ENCODE results near the gene FNIP2. TPM values are rescaled to one million over a fixed set of nuclear protein-coding genes. Genes with fewer than 3 reads are reported as not detected.
"Not testable (repeated sequence)": the region's sequence is repeated elsewhere in the genome, so short reads cannot be mapped to it uniquely, and the experiment has no call there.

Gene FNIP2
- total RNA-seq, 1 experiment from 2014 or later = 5.2 TPM

DNA sequence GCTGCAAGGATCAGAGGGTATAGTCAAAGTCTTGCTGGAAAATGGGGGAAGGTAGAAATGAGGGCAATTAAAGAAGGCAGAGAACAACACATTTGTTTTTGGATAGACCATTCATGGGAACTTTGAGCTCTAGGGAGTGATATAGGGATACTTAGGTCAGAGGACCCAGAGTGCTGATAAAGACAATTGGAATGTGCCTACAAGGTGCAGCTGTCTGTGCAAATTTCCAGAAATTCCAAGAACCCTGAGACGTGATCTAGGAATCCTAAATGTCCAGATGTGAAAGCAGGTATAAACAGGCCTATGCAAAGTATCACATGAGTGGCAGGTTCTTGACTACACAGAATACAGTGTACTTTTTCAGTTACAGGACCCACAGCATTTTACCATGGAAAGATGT is 24.2 kb downstream of the FNIP2 start:
- BruUV-seq (replicated peaks) = no TSS peak

DNA sequence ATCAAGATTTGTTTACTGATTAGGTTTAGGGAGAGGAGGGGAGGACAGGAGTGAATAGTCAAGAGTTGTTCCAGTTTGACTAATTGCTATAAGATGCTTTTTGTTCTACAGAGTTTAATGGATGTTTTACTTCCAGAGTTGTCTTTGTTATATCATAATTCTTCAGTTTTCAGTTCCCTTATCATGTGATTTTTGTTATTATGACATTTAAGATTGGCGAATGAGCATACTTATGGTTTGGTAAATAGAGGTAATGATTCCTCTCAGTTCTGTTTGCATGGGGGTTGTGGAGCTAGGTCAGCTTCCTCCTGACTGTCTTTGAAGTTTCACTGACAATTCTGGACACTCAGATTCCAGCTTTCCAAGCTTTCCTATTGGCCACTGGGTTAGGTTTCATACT is 24.6 kb downstream of the FNIP2 start:
- H3F3A ChIP-seq (ENCODE audit: low read length, unreplicated experiment); H3K9me3 ChIP-seq (ENCODE audit: low read length); H3K27me3 ChIP-seq (ENCODE audit: low read length); H3K9me2 ChIP-seq (replicated peaks; ENCODE audit: low read length); H3K4me2 ChIP-seq (ENCODE audit: low read length); H4K20me1 ChIP-seq (ENCODE audit: low read length); POLR2A ChIA-PET (ENCODE audit: unreplicated experiment); H3K36me3 ChIP-seq (ENCODE audit: low read depth, low read length); DNase-seq; CTCF ChIA-PET; ATAC-seq; H3K27ac ChIP-seq (ENCODE audit: low read length); intact Hi-C loops (cut with micrococcal nuclease); H2AFZ ChIP-seq (ENCODE audit: low read length); H3K9ac ChIP-seq (ENCODE audit: low read length); BruUV-seq (replicated peaks); H3K4me3 ChIP-seq (ENCODE audit: low read length); H3K4me1 ChIP-seq (ENCODE audit: insufficient read depth, low read length); H3K79me2 ChIP-seq (ENCODE audit: low read length): not testable (repeated sequence)

More for the DNA sequence above, 24.2 kb downstream of the FNIP2 start:
- H3K9me2 ChIP-seq (replicated peaks; ENCODE audit: low read length) = no peaks in the 10 kb centered on the region
- intact Hi-C loops (cut with micrococcal nuclease) = no loop called here
- ChIA-PET POLR2A (ENCODE audit: unreplicated experiment) (no interaction called here), CTCF (no interaction called here)
- no peaks in the 10 kb centered on the region for H3K36me3 ChIP-seq (ENCODE audit: low read depth, low read length)
- H3K9ac ChIP-seq (ENCODE audit: low read length) = no peak overlapping the region
- H4K20me1 ChIP-seq (ENCODE audit: low read length) = no peaks in the 10 kb centered on the region
- DNase-seq (peak; percentile 36), ATAC-seq (no peak)
- H3K27me3 ChIP-seq (ENCODE audit: low read length) = no peaks in the 10 kb centered on the region
- H3K79me2 ChIP-seq (ENCODE audit: low read length) = peaks cover 6% of the 10 kb centered on the region; the same call in 1 of the 2 replicates
- H2AFZ ChIP-seq (ENCODE audit: low read length) = no peak overlapping the region
- no peak overlapping the region for H3K4me2 ChIP-seq (ENCODE audit: low read length)
- no peak for TF ChIP-seq EZH2 (IDR thresholded peaks at IDR 0.05; ENCODE audit: low read length, unreplicated experiment)
- TF ChIP-seq EZH2phosphoT487 (IDR thresholded peaks at IDR 0.05; ENCODE audit: borderline replicate concordance, low read length) = no peak
- TF ChIP-seq, protein P1, sequence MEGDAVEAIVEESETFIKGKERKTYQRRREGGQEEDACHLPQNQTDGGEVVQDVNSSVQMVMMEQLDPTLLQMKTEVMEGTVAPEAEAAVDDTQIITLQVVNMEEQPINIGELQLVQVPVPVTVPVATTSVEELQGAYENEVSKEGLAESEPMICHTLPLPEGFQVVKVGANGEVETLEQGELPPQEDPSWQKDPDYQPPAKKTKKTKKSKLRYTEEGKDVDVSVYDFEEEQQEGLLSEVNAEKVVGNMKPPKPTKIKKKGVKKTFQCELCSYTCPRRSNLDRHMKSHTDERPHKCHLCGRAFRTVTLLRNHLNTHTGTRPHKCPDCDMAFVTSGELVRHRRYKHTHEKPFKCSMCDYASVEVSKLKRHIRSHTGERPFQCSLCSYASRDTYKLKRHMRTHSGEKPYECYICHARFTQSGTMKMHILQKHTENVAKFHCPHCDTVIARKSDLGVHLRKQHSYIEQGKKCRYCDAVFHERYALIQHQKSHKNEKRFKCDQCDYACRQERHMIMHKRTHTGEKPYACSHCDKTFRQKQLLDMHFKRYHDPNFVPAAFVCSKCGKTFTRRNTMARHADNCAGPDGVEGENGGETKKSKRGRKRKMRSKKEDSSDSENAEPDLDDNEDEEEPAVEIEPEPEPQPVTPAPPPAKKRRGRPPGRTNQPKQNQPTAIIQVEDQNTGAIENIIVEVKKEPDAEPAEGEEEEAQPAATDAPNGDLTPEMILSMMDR (conservative IDR thresholded peaks at IDR 0.05; ENCODE audit: low read depth, low read length) = no peak
- H3K9me3 ChIP-seq (ENCODE audit: low read length) = no peaks in the 10 kb centered on the region
- no peak overlapping the region for H3K4me3 ChIP-seq (ENCODE audit: low read length)
- no peaks in the 10 kb centered on the region for H3K4me1 ChIP-seq (ENCODE audit: insufficient read depth, low read length)
- H3F3A ChIP-seq (ENCODE audit: low read length, unreplicated experiment) = no peaks in the 10 kb centered on the region
- no peak overlapping the region for H3K27ac ChIP-seq (ENCODE audit: low read length)

DNA sequence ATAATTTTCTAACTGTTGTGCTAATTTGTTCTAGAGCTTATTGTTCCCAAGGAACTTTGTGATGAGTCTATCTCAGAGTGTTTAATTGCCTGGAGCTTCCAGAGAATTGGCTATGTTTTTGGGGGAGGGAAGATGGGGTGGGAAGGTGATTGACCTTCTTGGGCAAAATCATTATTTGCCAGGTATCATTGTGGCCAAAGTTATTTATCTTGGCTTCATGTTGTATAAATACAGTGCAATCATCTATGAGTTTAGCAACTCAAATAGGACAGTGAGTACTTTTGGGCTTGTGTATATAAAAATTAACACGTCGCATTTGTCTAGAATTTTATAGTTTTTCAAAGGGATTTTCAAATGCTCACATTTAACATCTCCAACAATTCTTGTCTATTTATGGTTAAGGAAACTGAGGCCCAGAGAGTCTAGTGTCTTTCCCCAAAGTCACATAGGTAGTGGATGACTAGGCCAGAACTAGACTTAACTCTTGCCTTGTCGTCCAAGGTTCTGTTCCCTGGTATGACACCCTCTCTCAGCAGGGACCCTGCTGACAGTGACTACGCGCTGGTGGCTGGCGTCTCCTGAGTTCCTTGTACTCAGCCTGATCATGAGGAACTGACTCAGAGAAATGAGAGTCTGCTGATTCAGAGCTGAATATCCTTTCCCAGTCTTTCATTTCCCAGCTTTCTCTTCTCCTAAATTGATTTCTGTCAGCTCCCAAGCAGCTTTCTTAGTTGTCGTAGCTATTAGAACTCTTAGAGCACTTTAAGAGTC is 27.7 kb downstream of the FNIP2 start:
- Histone ChIP-seq H3K4me3 (ENCODE audit: low read length) (no peak overlapping the region), H3K27ac (ENCODE audit: low read length) (no peak overlapping the region), H3K79me2 (ENCODE audit: low read length) (0 out of 2 replicates have a peak, but pooled peaks cover 1% of the 10 kb centered on the region), H3F3A (ENCODE audit: low read length, unreplicated experiment) (no peaks in the 10 kb centered on the region), H4K20me1 (ENCODE audit: low read length) (no peaks in the 10 kb centered on the region), H3K9ac (ENCODE audit: low read length) (no peak overlapping the region), H3K9me3 (ENCODE audit: low read length) (no peaks in the 10 kb centered on the region), H3K27me3 (ENCODE audit: low read length) (no peaks in the 10 kb centered on the region), H3K4me2 (ENCODE audit: low read length) (no peak overlapping the region), H2AFZ (ENCODE audit: low read length) (no peak overlapping the region), H3K36me3 (ENCODE audit: low read depth, low read length) (no peaks in the 10 kb centered on the region), H3K9me2 (replicated peaks; ENCODE audit: low read length) (no peaks in the 10 kb centered on the region), H3K4me1 (ENCODE audit: insufficient read depth, low read length) (peaks cover 4% of the 10 kb centered on the region; the same call in 1 of the 2 replicates)
- POLR2A ChIA-PET (ENCODE audit: unreplicated experiment) = interaction anchor here (0.6 kb wide), 1 partner anchor 325 kb away, joined by 3 read pairs; no protein-coding TSS in a partner anchor
- CTCF ChIA-PET = interaction anchor here (0.6 kb wide), 1 partner anchor 60 kb away, joined by 5 read pairs; no protein-coding TSS in a partner anchor
- no peak for ATAC-seq
- BruUV-seq (replicated peaks) = no TSS peak
- TF ChIP-seq EZH2phosphoT487 (IDR thresholded peaks at IDR 0.05; ENCODE audit: borderline replicate concordance, low read length) = no peak
- TF ChIP-seq, protein P1 (conservative IDR thresholded peaks at IDR 0.05; ENCODE audit: low read depth, low read length) = no peak
- TF ChIP-seq EZH2 (IDR thresholded peaks at IDR 0.05; ENCODE audit: low read length, unreplicated experiment) = no peak
- no peak for DNase-seq
- intact Hi-C loops (cut with micrococcal nuclease) = no loop called here

Measured in PC-3 (cell line).